Hepatocyte (in vitro differentiated cells): Measurements from ENCODE around the gene F2. TPM values are rescaled to one million over a fixed set of nuclear protein-coding genes. Genes with fewer than 3 reads are reported as not detected.
A peak's percentile ranks its signal among the peaks of the same experiment; 100 is the strongest.

ENCODE experiments used
- DNase-seq: peaks from one replicate; pipeline ENCODE4 v3.0.0-alpha.2; 2016; ENCODE audit warnings: low spot score
- H2AFZ ChIP-seq: fragments of 200-600 bp; sonication (generic); 2 replicates; pipeline ENCODE4 v1.6.0; 2016; ENCODE audit warnings: antibody characterized with exemption, mild to moderate bottlenecking
- H3K27ac ChIP-seq: fragments of 200-600 bp; sonication (generic); 2 replicates; pipeline ENCODE4 v1.5.1; 2016; ENCODE audit warnings: mild to moderate bottlenecking
- H3K27me3 ChIP-seq: fragments of 200-600 bp; sonication (generic); 2 replicates; pipeline ENCODE4 v1.6.1; 2016
- H3K36me3 ChIP-seq: fragments of 200-600 bp; sonication (generic); replicated peaks from 2 replicates; pipeline ENCODE4 v1.5.1; 2016; ENCODE audit warnings: low read depth; ENCODE audit not compliant: insufficient read depth
- H3K4me1 ChIP-seq: fragments of 200-600 bp; sonication (generic); 2 replicates; pipeline ENCODE4 v1.5.1; 2016; ENCODE audit warnings: mild to moderate bottlenecking, moderate library complexity; ENCODE audit not compliant: insufficient read depth
- H3K4me2 ChIP-seq: fragments of 200-600 bp; sonication (generic); 2 replicates; pipeline ENCODE4 v1.6.0; 2016
- H3K4me3 ChIP-seq: fragments of 200-600 bp; sonication (generic); 2 replicates; pipeline ENCODE4 v1.5.1; 2016; ENCODE audit warnings: mild to moderate bottlenecking
- H3K79me2 ChIP-seq: fragments of 200-600 bp; sonication (generic); 2 replicates; pipeline ENCODE4 v1.6.0; 2017; ENCODE audit warnings: mild to moderate bottlenecking
- H3K9me2 ChIP-seq: fragments of 200-600 bp; sonication (generic); replicated peaks from 2 replicates; pipeline ENCODE4 v1.6.0; 2017; ENCODE audit warnings: mild to moderate bottlenecking; ENCODE audit not compliant: insufficient read depth
- H3K9me3 ChIP-seq: fragments of 200-600 bp; sonication (generic); 2 replicates; pipeline ENCODE4 v1.5.1; 2016; ENCODE audit warnings: low read depth, mild to moderate bottlenecking
- H4K20me1 ChIP-seq: fragments of 200-600 bp; sonication (generic); 2 replicates; pipeline ENCODE4 v1.6.0; 2016; ENCODE audit warnings: mild to moderate bottlenecking; ENCODE audit not compliant: insufficient read depth, poor library complexity, severe bottlenecking
- EZH2 ChIP-seq: fragments of 200-600 bp; sonication (generic); IDR thresholded peaks from 2 replicates; pipeline ENCODE4 v1.6.1; 2016; ENCODE audit warnings: antibody characterized with exemption, mild to moderate bottlenecking, borderline replicate concordance
- EZH2phosphoT487 ChIP-seq: fragments of 200-600 bp; sonication (generic); IDR thresholded peaks from one replicate; pipeline ENCODE4 v1.6.1; 2018; ENCODE audit warnings: antibody characterized with exemption, mild to moderate bottlenecking, low read depth, moderate library complexity; ENCODE audit not compliant: unreplicated experiment, severe bottlenecking
- WGBS: methylation state at CpG from one replicate; pipeline ENCODE4 v1.1.6; 2016; ENCODE audit warnings: low lambda C conversion rate; ENCODE audit errors: missing lambda C conversion rate; 5-methylcytosine and 5-hydroxymethylcytosine counted together
- polyA plus RNA-seq: library from polyadenylated mRNA; unstranded; fragments of >200 nt; fragmentation: Nextera tagmentation; extraction: Ambion mirVana; gene quantifications from 2 replicates; pipeline ENCODE4 v1.2.1, GENCODE V29; 2016
- total RNA-seq: library from RNA; depleted of rRNA; stranded (reverse); fragments of >200 nt; gene quantifications from 2 replicates; pipeline ENCODE4 v1.2.3, GENCODE V29; 2014
- TF ChIP-seq, protein P1 (sequence below): fragments of 200-600 bp; sonication (generic); IDR thresholded peaks from 2 replicates; pipeline ENCODE4 v1.5.1; 2016; ENCODE audit warnings: antibody characterized with exemption, mild to moderate bottlenecking; ENCODE audit not compliant: poor library complexity

F2 gene
- total and polyA plus RNA-seq, 2 experiments from 2014 or later = 79.7 to 111 TPM

DNA sequence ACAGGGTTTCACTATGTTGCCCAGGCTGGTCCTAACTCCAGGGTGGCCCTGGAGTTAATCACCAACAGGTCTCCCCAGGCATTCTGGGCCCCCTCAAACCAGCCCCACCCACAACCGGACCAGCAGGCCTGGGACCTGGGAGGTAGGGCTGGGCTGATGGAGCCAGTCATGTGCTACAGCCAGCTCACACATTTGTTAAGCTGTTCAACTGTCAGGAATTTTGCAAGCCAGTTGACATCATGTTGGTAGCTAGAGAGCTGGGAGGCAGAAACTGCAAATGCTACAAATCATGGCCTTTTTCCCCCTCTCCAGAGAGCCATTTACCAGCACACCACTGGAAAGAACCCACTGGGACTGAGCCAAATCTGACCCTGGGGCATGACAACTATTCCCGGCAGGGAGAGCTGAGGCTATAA is 25.4 kb upstream of the F2 start:
- no peak overlapping the region for H3K4me2 ChIP-seq
- no peak overlapping the region for H3K27ac ChIP-seq
- peaks cover under 1% of the 10 kb centered on the region for H3K4me1 ChIP-seq
- H3K36me3 ChIP-seq = no peaks in the 10 kb centered on the region
- DNase-seq = peak; percentile 39
- H3K4me3 ChIP-seq = no peak overlapping the region
- H3K79me2 ChIP-seq = peaks cover 15% of the 10 kb centered on the region
- no peak for TF ChIP-seq EZH2
- TF ChIP-seq, protein P1, sequence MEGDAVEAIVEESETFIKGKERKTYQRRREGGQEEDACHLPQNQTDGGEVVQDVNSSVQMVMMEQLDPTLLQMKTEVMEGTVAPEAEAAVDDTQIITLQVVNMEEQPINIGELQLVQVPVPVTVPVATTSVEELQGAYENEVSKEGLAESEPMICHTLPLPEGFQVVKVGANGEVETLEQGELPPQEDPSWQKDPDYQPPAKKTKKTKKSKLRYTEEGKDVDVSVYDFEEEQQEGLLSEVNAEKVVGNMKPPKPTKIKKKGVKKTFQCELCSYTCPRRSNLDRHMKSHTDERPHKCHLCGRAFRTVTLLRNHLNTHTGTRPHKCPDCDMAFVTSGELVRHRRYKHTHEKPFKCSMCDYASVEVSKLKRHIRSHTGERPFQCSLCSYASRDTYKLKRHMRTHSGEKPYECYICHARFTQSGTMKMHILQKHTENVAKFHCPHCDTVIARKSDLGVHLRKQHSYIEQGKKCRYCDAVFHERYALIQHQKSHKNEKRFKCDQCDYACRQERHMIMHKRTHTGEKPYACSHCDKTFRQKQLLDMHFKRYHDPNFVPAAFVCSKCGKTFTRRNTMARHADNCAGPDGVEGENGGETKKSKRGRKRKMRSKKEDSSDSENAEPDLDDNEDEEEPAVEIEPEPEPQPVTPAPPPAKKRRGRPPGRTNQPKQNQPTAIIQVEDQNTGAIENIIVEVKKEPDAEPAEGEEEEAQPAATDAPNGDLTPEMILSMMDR = no peak
- no peak for TF ChIP-seq EZH2phosphoT487
- H3K9me2 ChIP-seq = no peaks in the 10 kb centered on the region
- H2AFZ ChIP-seq = no peak overlapping the region
- peaks cover 5% of the 10 kb centered on the region for H4K20me1 ChIP-seq
- no peaks in the 10 kb centered on the region for H3K9me3 ChIP-seq
- H3K27me3 ChIP-seq = no peaks in the 10 kb centered on the region
- 74% methylated on average over 2 of the region's 2 CpGs for WGBS

- no peak overlapping the region for H3K27ac ChIP-seq
- no peaks in the 10 kb centered on the region for H3K9me3 ChIP-seq
- no peak overlapping the region for H3K4me2 ChIP-seq
- H3K4me3 ChIP-seq = no peak overlapping the region
- no peaks in the 10 kb centered on the region for H3K9me2 ChIP-seq
- no peak for TF ChIP-seq EZH2phosphoT487
- TF ChIP-seq, protein P1 = no peak
- no peak for TF ChIP-seq EZH2
- no peaks in the 10 kb centered on the region for H3K36me3 ChIP-seq
- H2AFZ ChIP-seq = no peak overlapping the region
- DNase-seq = no peak
- peaks cover 5% of the 10 kb centered on the region for H3K4me1 ChIP-seq
- peaks cover 5% of the 10 kb centered on the region for H4K20me1 ChIP-seq
- WGBS = 86% methylated on average over 6 of the region's 6 CpGs
- H3K79me2 ChIP-seq = peaks cover 19% of the 10 kb centered on the region
- no peaks in the 10 kb centered on the region for H3K27me3 ChIP-seq
These were observed 24.9 kb upstream of the F2 start for GRCh38 chr11:46694072-46694471.

- H3K4me1 ChIP-seq = peaks cover 9% of the 10 kb centered on the region
- WGBS = 98% methylated on average over 7 of the region's 7 CpGs
- H3K9me2 ChIP-seq = no peaks in the 10 kb centered on the region
- no peak overlapping the region for H3K4me2 ChIP-seq
- H3K9me3 ChIP-seq = no peaks in the 10 kb centered on the region
- no peak overlapping the region for H2AFZ ChIP-seq
- H3K4me3 ChIP-seq = no peak overlapping the region
- H4K20me1 ChIP-seq = peaks cover 5% of the 10 kb centered on the region
- no peaks in the 10 kb centered on the region for H3K27me3 ChIP-seq
- H3K36me3 ChIP-seq = no peaks in the 10 kb centered on the region
- DNase-seq = no peak
- H3K27ac ChIP-seq = no peak overlapping the region
- peaks cover 25% of the 10 kb centered on the region for H3K79me2 ChIP-seq
- TF ChIP-seq EZH2 (no peak), EZH2phosphoT487 (no peak)
- TF ChIP-seq, protein P1 = no peak
These were observed 24.4 kb upstream of the F2 start for GRCh38 chr11:46694607-46695006.
